ENCODE results near the gene CAMTA1. TPM values are rescaled to one million over a fixed set of nuclear protein-coding genes. Genes with fewer than 3 reads are reported as not detected.

Gene CAMTA1
- total and polyA plus RNA-seq, 9 of the 15 experiments (the other 6 are each of a cell fraction or from before 2014, with no cell fraction given) = 43.9 to 161 (median 65.9) TPM

GRCh38 chr1:7561936-7562728, 776.9 kb downstream of the CAMTA1 start:
- Histone ChIP-seq H3K4me2 (ENCODE audit: insufficient read depth, low read length) (no peak overlapping the region), H2AFZ (ENCODE audit: low read depth, low read length) (no peak overlapping the region), H3K9ac (ENCODE audit: insufficient read depth in 1 of 2, low read depth in 2 of 2, low read length in 2 of 2) (no peak overlapping the region), H3K79me2 (ENCODE audit: control insufficient read depth, insufficient read depth, low read length) (no peaks in the 10 kb centered on the region), H3K4me1 (replicated peaks in 1 of 2; ENCODE audit: control insufficient read depth in 2 of 2, insufficient read depth in 2 of 2, low read length in 2 of 2) (peaks cover 0 to 8% of the 10 kb centered on the region in 2 experiments; a peak in 1 of 5 replicates), H3K27ac (ENCODE audit: extremely low read depth, low read depth, low read length) (no peak overlapping the region), H3K27me3 (ENCODE audit: control insufficient read depth in 2 of 2, insufficient read depth in 2 of 2, low read length in 2 of 2) (peaks cover 37 to 82% of the 10 kb centered on the region in 2 experiments; a peak in 3 of 5 replicates), H3K9me3 (replicated peaks; ENCODE audit: control insufficient read depth, insufficient read depth, low read depth, low read length) (no peaks in the 10 kb centered on the region), H4K20me1 (replicated peaks; ENCODE audit: control insufficient read depth, insufficient read depth, low read length) (peaks cover 20% of the 10 kb centered on the region), H3K36me3 (ENCODE audit: control insufficient read depth, insufficient read depth, low read length) (no peaks in the 10 kb centered on the region), H3K9me1 (ENCODE audit: control insufficient read depth, insufficient read depth, low read length) (no peaks in the 10 kb centered on the region), H3K4me3 (no peak overlapping the region)
- ATAC-seq = no peak
- intact Hi-C loops (cut with micrococcal nuclease) = no loop called here
- no peak for FAIRE-seq
- TF ChIP-seq ETV6 (IDR thresholded peaks at IDR 0.05; ENCODE audit: borderline replicate concordance in 1 of 2, low read depth in 2 of 2, low read length in 1 of 2) (no peak), ETV6 (CRISPR knock-in tag; IDR thresholded peaks at IDR 0.05; ENCODE audit: borderline replicate concordance) (no peak), IRF1 (CRISPR knock-in tag; IDR thresholded peaks at IDR 0.05; ENCODE audit: borderline replicate concordance) (no peak), FOS (IDR thresholded peaks at IDR 0.05; ENCODE audit: extremely low read depth, insufficient read length) (no peak), KAT8 (IDR thresholded peaks at IDR 0.05; ENCODE audit: low read depth) (no peak)
- WGBS (ENCODE audit: insufficient coverage, low coverage, missing lambda C conversion rate) = 2% methylated on average over 26 of the region's 26 CpGs
- ChIA-PET POLR2A (interaction anchor here (0.6 to 1.0 kb wide), 4 partner anchors 8 to 682 kb away, joined by 3 to 5 read pairs (median 3); no protein-coding TSS in a partner anchor), CTCF (ENCODE audit: low intra/inter-chr PET ratio) (interaction anchor here (0.6 kb wide), 1 partner anchor 83 kb away, joined by 3 read pairs; no protein-coding TSS in a partner anchor)
- DNase-seq (ENCODE audit: extremely low read depth in 1 of 4, low spot score in 3 of 4) = no peak
- in situ Hi-C loops (cut with MboI) = no loop called here
- no TSS peak for BruUV-seq (replicated peaks)
